HG03378 (cell line): Measurements from ENCODE around the gene MCM10.

Experiments used
- ATAC-seq: cut with Tn5 transposase; IDR thresholded peaks from one replicate; pipeline ENCODE4 v1.9.1; 2021; ENCODE audit warnings: mild to moderate bottlenecking, moderate library complexity; ENCODE audit not compliant: unreplicated experiment

The MCM10 gene

DNA sequence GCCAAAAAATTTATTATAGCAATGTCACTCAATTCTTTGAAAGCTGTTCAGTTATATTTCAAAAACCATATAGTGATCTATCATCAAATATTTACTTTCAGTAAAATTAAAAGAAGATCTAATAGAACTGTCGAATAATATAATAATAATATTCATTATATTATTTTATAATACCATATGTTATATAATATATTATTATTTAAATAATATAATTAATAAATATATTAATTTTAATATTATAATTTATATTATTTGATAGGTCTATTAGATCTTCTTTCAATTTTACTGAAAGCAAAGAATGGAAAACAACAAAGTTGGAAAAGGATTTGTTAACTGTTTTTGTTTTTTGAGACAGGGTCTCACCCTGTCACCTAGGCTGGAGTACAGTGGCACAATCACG, 95.3 kb downstream of the MCM10 start:
- no peak for ATAC-seq

DNA sequence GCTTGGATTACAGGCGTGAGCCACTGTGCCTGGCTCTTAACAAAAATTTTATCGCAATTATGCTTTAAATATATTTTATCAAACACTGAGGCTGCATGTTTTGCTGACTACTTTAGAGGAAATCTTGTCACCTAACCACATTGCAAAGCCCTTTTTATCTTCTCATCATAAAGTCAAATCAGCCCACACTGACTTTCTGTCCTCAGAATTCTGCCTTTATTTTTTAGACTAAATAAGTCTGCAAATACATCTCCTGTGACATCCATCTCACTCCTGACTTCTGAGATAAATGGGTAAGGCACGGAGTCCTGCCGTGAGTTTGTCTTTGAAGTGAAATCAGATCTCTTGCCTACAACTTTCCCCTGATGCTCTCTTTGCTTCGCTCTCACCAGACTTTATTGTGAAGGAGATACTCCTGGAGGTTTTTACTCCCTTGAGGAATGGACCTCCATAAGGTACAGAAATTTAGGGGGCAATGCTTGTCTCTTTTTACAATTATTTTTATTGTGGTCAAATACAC, 96.3 kb downstream of the MCM10 start:
- no peak for ATAC-seq
